ENCODE results near the gene RD3L. TPM values are rescaled to one million over a fixed set of nuclear protein-coding genes. Genes with fewer than 3 reads are reported as not detected.

RD3L gene
- total RNA-seq, 1 donor from 2014 or later, result not detected

DNA sequence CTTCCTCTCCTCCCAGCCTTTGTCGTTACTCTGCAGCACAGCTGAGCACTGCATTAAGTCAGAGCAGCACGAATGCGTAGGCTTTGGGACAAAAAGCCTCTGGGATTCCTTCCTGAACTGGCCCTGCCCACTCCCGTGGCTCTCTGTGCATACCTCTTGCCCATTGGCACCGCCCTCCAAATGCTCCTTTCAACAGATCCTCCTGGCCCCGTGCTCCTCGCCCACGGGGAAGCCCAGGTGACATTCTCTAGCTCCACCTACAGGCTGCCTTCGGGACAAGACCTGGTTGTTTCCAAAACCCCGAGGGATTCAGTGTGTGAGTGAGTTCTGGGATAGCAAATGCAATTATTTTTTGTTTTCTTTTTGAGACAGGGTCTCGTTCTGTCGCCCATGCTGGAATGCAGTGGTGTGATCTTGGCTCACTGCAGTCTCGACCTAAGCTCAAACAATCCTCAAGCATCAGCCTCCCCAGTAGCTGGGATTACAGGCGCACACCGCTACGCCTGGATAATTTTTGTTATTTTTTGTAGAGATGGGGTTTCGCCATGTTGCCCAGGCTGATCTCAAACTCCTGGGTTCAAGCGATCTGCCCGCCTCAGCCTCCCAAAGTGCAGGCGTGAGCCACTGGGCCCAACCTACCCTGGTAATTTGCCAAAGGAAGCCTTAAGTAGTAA is 31.9 kb downstream of the RD3L start:
- no peak for TF ChIP-seq CTCF (IDR thresholded peaks at IDR 0.05)
- Mint-ChIP-seq H3K4me1 (peaks cover 7% of the 10 kb centered on the region), H3K4me3 (peak overlapping the region; percentile 33), H3K27me3 (no peaks in the 10 kb centered on the region), H3K27ac (no peak overlapping the region), H3K36me3 (ENCODE audit: low read depth) (peaks cover 42% of the 10 kb centered on the region), H3K9me3 (no peaks in the 10 kb centered on the region)
- ATAC-seq (ENCODE audit: low read depth) (peak; percentile 79), DNase-seq (peak; percentile 30)
- ChIA-PET POLR2A (interaction anchor here (1.0 kb wide), 1 partner anchor 11 kb away, joined by 3 read pairs; no protein-coding TSS in a partner anchor), CTCF (interaction anchor here (0.6 to 5.5 kb wide), 9 partner anchors 10 to 119 kb away, joined by 3 to 75 read pairs (median 3); no protein-coding TSS in a partner anchor)
- intact Hi-C loops (cut with micrococcal nuclease), result loop anchor here (1.0 kb wide), 2 partner anchors 102 to 338 kb away; no protein-coding TSS in a partner anchor

GRCh38 chr14:103909531-103910261 is 32.6 kb downstream of the RD3L start:
- H3K27ac Mint-ChIP-seq, result no peak overlapping the region
- POLR2A ChIA-PET, result interaction anchor here (1.0 kb wide), 1 partner anchor 11 kb away, joined by 3 read pairs; no protein-coding TSS in a partner anchor
- CTCF ChIA-PET, result interaction anchor here (0.9 to 5.5 kb wide), 7 partner anchors 9 to 118 kb away, joined by 3 to 75 read pairs (median 4); no protein-coding TSS in a partner anchor
- no peaks in the 10 kb centered on the region for H3K27me3 Mint-ChIP-seq
- H3K4me3 Mint-ChIP-seq, result no peak overlapping the region
- ATAC-seq (ENCODE audit: low read depth), result peak; percentile 14
- H3K4me1 Mint-ChIP-seq, result peaks cover 7% of the 10 kb centered on the region
- peaks cover 38% of the 10 kb centered on the region for H3K36me3 Mint-ChIP-seq (ENCODE audit: low read depth)
- intact Hi-C loops (cut with micrococcal nuclease), result loop anchor here (1.0 kb wide), 2 partner anchors 101 to 337 kb away; no protein-coding TSS in a partner anchor
- TF ChIP-seq CTCF (IDR thresholded peaks at IDR 0.05), result no peak
- H3K9me3 Mint-ChIP-seq, result no peaks in the 10 kb centered on the region
- no peak for DNase-seq

GRCh38 chr14:103908580-103908979 is 33.7 kb downstream of the RD3L start:
- H3K27ac Mint-ChIP-seq, result no peak overlapping the region
- ChIA-PET CTCF (interaction anchor here (5.5 kb wide), 1 partner anchor 102 kb away, joined by 75 read pairs; no protein-coding TSS in a partner anchor), POLR2A (no interaction called here)
- no peak for ATAC-seq (ENCODE audit: low read depth)
- peaks cover 7% of the 10 kb centered on the region for H3K4me1 Mint-ChIP-seq
- DNase-seq, result no peak
- intact Hi-C loops (cut with micrococcal nuclease), result no loop called here
- H3K9me3 Mint-ChIP-seq, result no peaks in the 10 kb centered on the region
- peaks cover 29% of the 10 kb centered on the region for H3K36me3 Mint-ChIP-seq (ENCODE audit: low read depth)
- H3K4me3 Mint-ChIP-seq, result no peak overlapping the region
- no peak for TF ChIP-seq CTCF (IDR thresholded peaks at IDR 0.05)
- no peaks in the 10 kb centered on the region for H3K27me3 Mint-ChIP-seq

GRCh38 chr14:103905842-103906456 is 36.4 kb downstream of the RD3L start:
- POLR2A ChIA-PET, result no interaction called here
- no peak overlapping the region for H3K27ac Mint-ChIP-seq
- peaks cover 8% of the 10 kb centered on the region for H3K36me3 Mint-ChIP-seq (ENCODE audit: low read depth)
- H3K27me3 Mint-ChIP-seq, result no peaks in the 10 kb centered on the region
- CTCF ChIA-PET, result interaction anchor here (1.9 kb wide), 1 partner anchor 97 kb away, joined by 9 read pairs; no protein-coding TSS in a partner anchor
- no peak for TF ChIP-seq CTCF (IDR thresholded peaks at IDR 0.05)
- ATAC-seq (ENCODE audit: low read depth) (no peak), DNase-seq (no peak)
- no peaks in the 10 kb centered on the region for H3K9me3 Mint-ChIP-seq
- intact Hi-C loops (cut with micrococcal nuclease), result no loop called here
- no peak overlapping the region for H3K4me3 Mint-ChIP-seq
- H3K4me1 Mint-ChIP-seq, result peaks cover 10% of the 10 kb centered on the region

All from activated B cell treated with CpG ODN at 0.5 μM for 24 hours (primary cell).